Measurements from ENCODE around the gene PRAMEF10.
"Not testable (repeated sequence)": the region's sequence is repeated elsewhere in the genome, so short reads cannot be mapped to it uniquely, and the experiment has no call there.

- TF ChIP-seq CTCF (IDR thresholded peaks at IDR 0.05); SIN3A (IDR thresholded peaks at IDR 0.05; ENCODE audit: borderline replicate concordance, insufficient read depth, low read depth, low read length); POLR2AphosphoS5 (IDR thresholded peaks at IDR 0.05; ENCODE audit: low read depth, low read length); TCF7L2 (IDR thresholded peaks at IDR 0.05; ENCODE audit: low read depth, low read length): not testable (repeated sequence)
Observed at GRCh38 chr1:12916310-12916709, 18.2 kb upstream of the PRAMEF10 start, which contains the start of gene PRAMEF7.

Measured in Panc1 (cell line).